HEK293 (cell line): ENCODE data around the gene SWAP70.

Experiments used
- CTCF ChIA-PET: fragments of 350-600 bp; formaldehyde crosslinking; extraction: SDS; loops from one replicate; lab custom pipeline; 2021; ENCODE audit warnings: antibody characterized with exemption; lab: Yijun Ruan, JAX
- POLR2A ChIA-PET: fragments of 300-600 bp; formaldehyde crosslinking; extraction: SDS; loops from one replicate; lab custom pipeline; 2020; ENCODE audit warnings: antibody characterized with exemption, inconsistent platforms; lab: Yijun Ruan, JAX
- H3K27ac ChIP-seq: fragments of 200-500 bp; sonication (Bioruptor generic); 2 replicates; pipeline ENCODE4 v1.5.1; 2014; ENCODE audit warnings: low read depth, low read length, control low read depth, inconsistent platforms; ENCODE audit errors: extremely low read depth
- H3K36me3 ChIP-seq, 2 experiments: fragments of 200-500 bp in 1 of 2; sonication (Bioruptor generic) in 1 of 2; 1 replicate in 1 of 2; 2 replicates in 1 of 2; pipeline ENCODE4 v1.5.1; 2014 to 2017; ENCODE audit warnings: inconsistent platforms in 2 of 2, low read length in 2 of 2; ENCODE audit not compliant: control insufficient read depth in 2 of 2, insufficient read depth in 1 of 2
- H3K4me1 ChIP-seq: fragments of 200-500 bp; sonication (Bioruptor generic); 2 replicates; pipeline ENCODE4 v1.5.1; 2014; ENCODE audit warnings: mild to moderate bottlenecking, low read length, inconsistent platforms; ENCODE audit not compliant: control insufficient read depth, insufficient read depth
- H3K4me3 ChIP-seq: 2 replicates; pipeline ENCODE4 v1.5.1; 2011; ENCODE audit warnings: low read depth, mild to moderate bottlenecking, control low read depth, low read length, moderate library complexity
- H3K9me3 ChIP-seq: fragments of 200-500 bp; sonication (Bioruptor generic); 2 replicates; pipeline ENCODE4 v1.5.1; 2014; ENCODE audit warnings: low read depth, low read length, inconsistent platforms; ENCODE audit not compliant: control insufficient read depth, insufficient read depth
- CTCF ChIP-seq: fragments of 450-650 bp; formaldehyde crosslinking; IDR thresholded peaks from 2 replicates; pipeline ENCODE4 v1.5.1; 2016; ENCODE audit warnings: missing biosample characterization, missing genetic modification characterization
- HOXA7 ChIP-seq: sonication (generic); formaldehyde crosslinking; IDR thresholded peaks from 2 replicates; pipeline ENCODE4 v1.8.1; 2022; ENCODE audit warnings: missing genetic modification reagents, borderline replicate concordance
- REPIN1 ChIP-seq: fragments of 450-650 bp; formaldehyde crosslinking; IDR thresholded peaks from 2 replicates; pipeline ENCODE4 v1.5.1; 2017; ENCODE audit warnings: missing biosample characterization, missing genetic modification characterization, low read depth
- SCRT2 ChIP-seq: fragments of 450-650 bp; formaldehyde crosslinking; IDR thresholded peaks from 2 replicates; pipeline ENCODE4 v1.5.1; 2016; ENCODE audit warnings: missing biosample characterization, missing genetic modification characterization
- TCF7L2 ChIP-seq: IDR thresholded peaks from 2 replicates; pipeline ENCODE4 v1.6.1; 2011; ENCODE audit warnings: low read depth, mild to moderate bottlenecking, inconsistent platforms, low read length, moderate library complexity, borderline replicate concordance
- YY2 ChIP-seq: fragments of 450-650 bp; formaldehyde crosslinking; IDR thresholded peaks from 2 replicates; pipeline ENCODE4 v1.5.1; 2016; ENCODE audit warnings: missing biosample characterization, missing genetic modification characterization
- ZNF10 ChIP-seq: fragments of 450-650 bp; formaldehyde crosslinking; IDR thresholded peaks from 2 replicates; pipeline ENCODE4 v1.5.1; 2017; ENCODE audit warnings: missing biosample characterization, missing genetic modification characterization
- ZNF138 ChIP-seq: fragments of 450-650 bp; formaldehyde crosslinking; IDR thresholded peaks from 2 replicates; pipeline ENCODE4 v1.5.1; 2016; ENCODE audit warnings: missing biosample characterization, missing genetic modification characterization, borderline replicate concordance
- ZNF174 ChIP-seq: fragments of 450-650 bp; formaldehyde crosslinking; IDR thresholded peaks from 2 replicates; pipeline ENCODE4 v1.5.0; 2017; ENCODE audit warnings: missing biosample characterization, mild to moderate bottlenecking, missing genetic modification characterization
- ZNF184 ChIP-seq: fragments of 450-650 bp; IDR thresholded peaks from 2 replicates; pipeline ENCODE4 v1.5.1; 2018; ENCODE audit warnings: missing biosample characterization, mild to moderate bottlenecking, missing genetic modification characterization
- ZNF221 ChIP-seq: fragments of 450-650 bp; formaldehyde crosslinking; IDR thresholded peaks from 2 replicates; pipeline ENCODE4 v1.5.1; 2017; ENCODE audit warnings: missing biosample characterization, missing genetic modification characterization, borderline replicate concordance
- ZNF223 ChIP-seq: fragments of 450-650 bp; formaldehyde crosslinking; IDR thresholded peaks from 2 replicates; pipeline ENCODE4 v1.5.1; 2016; ENCODE audit warnings: missing biosample characterization, missing genetic modification characterization
- ZNF341 ChIP-seq: fragments of 450-650 bp; formaldehyde crosslinking; IDR thresholded peaks from 2 replicates; pipeline ENCODE4; 2016; ENCODE audit warnings: low read depth, missing biosample characterization, missing genetic modification characterization
- ZNF488 ChIP-seq: fragments of 450-650 bp; formaldehyde crosslinking; IDR thresholded peaks from 2 replicates; pipeline ENCODE4 v1.5.1; 2016; ENCODE audit warnings: missing biosample characterization, missing genetic modification characterization
- ZNF561 ChIP-seq: fragments of 450-650 bp; IDR thresholded peaks from 2 replicates; pipeline ENCODE4 v1.5.1; 2018; ENCODE audit warnings: missing biosample characterization, missing genetic modification characterization, borderline replicate concordance
- ZNF660 ChIP-seq: fragments of 450-650 bp; IDR thresholded peaks from 2 replicates; pipeline ENCODE4 v1.5.1; 2018; ENCODE audit warnings: missing biosample characterization, mild to moderate bottlenecking, missing genetic modification characterization
- ZNF670 ChIP-seq: fragments of 450-650 bp; formaldehyde crosslinking; IDR thresholded peaks from 2 replicates; pipeline ENCODE4 v1.5.1; 2016; ENCODE audit warnings: missing biosample characterization, missing genetic modification characterization, low read depth
- ZNF76 ChIP-seq: fragments of 450-650 bp; formaldehyde crosslinking; IDR thresholded peaks from 2 replicates; pipeline ENCODE4; 2016; ENCODE audit warnings: low read depth, missing biosample characterization, missing genetic modification characterization, borderline replicate concordance

SWAP70 gene

GRCh38 chr11:9784602-9785315 lies 120.9 kb downstream of the SWAP70 start (continued):
- TF ChIP-seq TCF7L2 (no peak), ZNF76 (tag by site-specific recombination) (no peak), ZNF138 (tag by site-specific recombination) (no peak)

- Histone ChIP-seq H3K27ac (no peak overlapping the region), H3K36me3 (peaks cover 0 to 56% of the 10 kb centered on the region in 2 experiments; a peak in 2 of 3 replicates), H3K9me3 (no peaks in the 10 kb centered on the region)
- TF ChIP-seq REPIN1 (tag by site-specific recombination) (no peak), ZNF221 (tag by site-specific recombination) (no peak)
- TF ChIP-seq, all 188 proteins: peak for 0
- H3K4me3 ChIP-seq: no peak overlapping the region
- CTCF ChIA-PET: no interaction called here
- POLR2A ChIA-PET: no interaction called here
- no peaks in the 10 kb centered on the region for H3K4me1 ChIP-seq
Measured at GRCh38 chr11:9787260-9787659, 123.4 kb downstream of the SWAP70 start.

GRCh38 chr11:9787981-9788521 lies 124.2 kb downstream of the SWAP70 start:
- ChIA-PET CTCF (interaction anchor here (0.6 to 0.8 kb wide), 2 partner anchors 23 to 29 kb away, joined by 3 to 5 read pairs; no protein-coding TSS in a partner anchor), POLR2A (no interaction called here)
- Histone ChIP-seq H3K4me1 (no peaks in the 10 kb centered on the region), H3K36me3 (peaks cover 0 to 53% of the 10 kb centered on the region in 2 experiments; a peak in 1 of 3 replicates), H3K27ac (no peak overlapping the region), H3K4me3 (no peak overlapping the region), H3K9me3 (no peaks in the 10 kb centered on the region)
- TF ChIP-seq ZNF341 (tag by site-specific recombination) (no peak), ZNF670 (tag by site-specific recombination) (no peak), ZNF561 (tag by site-specific recombination) (no peak), ZNF174 (tag by site-specific recombination) (no peak), ZNF184 (tag by site-specific recombination) (no peak), ZNF660 (tag by site-specific recombination) (no peak), ZNF488 (tag by site-specific recombination) (no peak), ZNF223 (tag by site-specific recombination) (no peak), SCRT2 (no peak), YY2 (tag by site-specific recombination) (no peak), ZNF10 (tag by site-specific recombination) (no peak)

GRCh38 chr11:9789910-9790309 lies 126.0 kb downstream of the SWAP70 start:
- Histone ChIP-seq H3K36me3 (peaks cover 0 to 34% of the 10 kb centered on the region in 2 experiments; a peak in 1 of 3 replicates), H3K4me3 (no peak overlapping the region)
- TF ChIP-seq HOXA7 (CRISPR knock-in tag) (no peak), SCRT2 (peak; percentile 68), CTCF (tag by site-specific recombination) (no peak)
- TF ChIP-seq, all 188 proteins: peak for 1
- Histone ChIP-seq H3K4me1 (no peaks in the 10 kb centered on the region), H3K27ac (no peak overlapping the region), H3K9me3 (no peaks in the 10 kb centered on the region)
- ChIA-PET POLR2A (no interaction called here), CTCF (interaction anchor here (0.8 kb wide), 1 partner anchor 183 kb away, joined by 3 read pairs; no protein-coding TSS in a partner anchor)
